HG02870 (cell line): ENCODE data around the gene HCST.
"Not testable (repeated sequence)": the region's sequence is repeated elsewhere in the genome, so short reads cannot be mapped to it uniquely, and the experiment has no call there.

Experiments
- ATAC-seq: cut with Tn5 transposase; IDR thresholded peaks from one replicate; pipeline ENCODE4 v1.9.1; 2021; ENCODE audit warnings: mild to moderate bottlenecking, moderate library complexity; ENCODE audit not compliant: unreplicated experiment

Gene HCST

GRCh38 chr19:35901854-35902661 is at the start of gene HCST:
Gene HCST, plus strand, starts transcription at chr19:35902529. Its CDS starts 65 bp downstream, at chr19:35902594.
- ATAC-seq = no peak

- no peak for ATAC-seq
Observed at GRCh38 chr19:35853038-35853756, 49.1 kb upstream of the HCST start.

- no peak for ATAC-seq
Observed at GRCh38 chr19:35856546-35857149, 45.7 kb upstream of the HCST start, which contains the start of gene KIRREL2. Gene KIRREL2, plus strand, starts transcription at chr19:35856911. Its CDS starts 209 bp downstream, at chr19:35857120.

- ATAC-seq = no peak
Observed at GRCh38 chr19:35858311-35858710, 44.0 kb upstream of the HCST start.

- no peak for ATAC-seq
Observed at GRCh38 chr19:35859414-35859813, 42.9 kb upstream of the HCST start.

GRCh38 chr19:35860436-35860817 is 41.9 kb upstream of the HCST start:
- no peak for ATAC-seq

- ATAC-seq = no peak
Observed at GRCh38 chr19:35860818-35861639, 41.3 kb upstream of the HCST start.

GRCh38 chr19:35861640-35862160 is 40.6 kb upstream of the HCST start:
- no peak for ATAC-seq

- ATAC-seq = no peak
Observed at GRCh38 chr19:35862528-35862927, 39.8 kb upstream of the HCST start.

GRCh38 chr19:35863018-35863417 is 39.3 kb upstream of the HCST start:
- no peak for ATAC-seq

- ATAC-seq = no peak
Observed at GRCh38 chr19:35868172-35868822, 34.0 kb upstream of the HCST start, which contains the start of gene APLP1. Gene APLP1, plus strand, starts transcription at chr19:35868574. Its CDS starts 63 bp downstream, at chr19:35868637.

GRCh38 chr19:35868823-35869326 is 33.5 kb upstream of the HCST start:
- no peak for ATAC-seq

GRCh38 chr19:35869327-35870123 is 32.8 kb upstream of the HCST start:
- no peak for ATAC-seq

GRCh38 chr19:35870124-35870736 is 32.1 kb upstream of the HCST start:
- ATAC-seq = not testable (repeated sequence)

- no peak for ATAC-seq
Observed at GRCh38 chr19:35870798-35871197, 31.5 kb upstream of the HCST start.

GRCh38 chr19:35871611-35872010 is 30.7 kb upstream of the HCST start:
- ATAC-seq = no peak

- no peak for ATAC-seq
Observed at GRCh38 chr19:35872180-35872579, 30.1 kb upstream of the HCST start.

- no peak for ATAC-seq
Observed at GRCh38 chr19:35874392-35874930, 27.9 kb upstream of the HCST start.
